Mucosa of descending colon (tissue), 3 donors: ENCODE data around the gene LMAN2L. TPM values are rescaled to one million over a fixed set of nuclear protein-coding genes. Genes with fewer than 3 reads are reported as not detected.

Experiments used
- ATAC-seq: fragments of 200-7000 bp; cut with Tn5 transposase; one replicate; pipeline ENCODE4 v1.9.1; 2020; ENCODE audit warnings: mild to moderate bottlenecking, moderate library complexity
- DNase-seq, 3 donors: peaks; one replicate each; pipeline ENCODE4 v3.0.0-alpha.2; 2020
- H3K36me3 ChIP-seq: fragments of 200-600 bp; one replicate; pipeline ENCODE4 v1.8.0; 2021; ENCODE audit warnings: low read depth, mild to moderate bottlenecking
- H3K4me1 ChIP-seq: fragments of 200-600 bp; one replicate; pipeline ENCODE4 v1.8.0; 2021; ENCODE audit warnings: low read depth, mild to moderate bottlenecking
- H3K4me3 ChIP-seq: fragments of 200-600 bp; one replicate; pipeline ENCODE4 v1.8.0; 2021; ENCODE audit warnings: mild to moderate bottlenecking
- H3K9me3 ChIP-seq: fragments of 200-600 bp; one replicate; pipeline ENCODE4 v1.8.0; 2021; ENCODE audit warnings: mild to moderate bottlenecking
- intact Hi-C, 2 donors: fragments of 100-400 bp; cut with DNase I in 1 of 2; cut with micrococcal nuclease in 1 of 2; formaldehyde crosslinking; loops; one replicate each; pipeline versions ENCODE4 v1.11.0 to v1.11.1; 2022; cut with DNase I, micrococcal nuclease
- total RNA-seq, 3 donors: library from RNA; stranded (reverse); fragmentation: NEBNext Ultra II Directional in 2 of 3; extraction: Animal tissue kit (Norgen Biotek cat#: 25700) in 2 of 3; gene quantifications; one replicate each; pipeline versions ENCODE4 v1.2.1 to v1.2.4, GENCODE V29; 2021 to 2023
- TF ChIP-seq, protein P1 (sequence below): fragments of 200-600 bp; IDR thresholded peaks from one replicate; pipeline ENCODE4 v1.8.0; 2022; ENCODE audit warnings: antibody characterized with exemption, mild to moderate bottlenecking
- donor health status: DM: no; HTN: no; CAD: no; lungs with moderate emphysema.
- donor health status: DM: no; HTN: no; CAD: no.
- donor health status: DM: no; HTN: yes; CAD: no.

Gene LMAN2L
- total RNA-seq, 3 donors from 2014 or later, result 11.2 to 21.0 (median 14.2) TPM

DNA sequence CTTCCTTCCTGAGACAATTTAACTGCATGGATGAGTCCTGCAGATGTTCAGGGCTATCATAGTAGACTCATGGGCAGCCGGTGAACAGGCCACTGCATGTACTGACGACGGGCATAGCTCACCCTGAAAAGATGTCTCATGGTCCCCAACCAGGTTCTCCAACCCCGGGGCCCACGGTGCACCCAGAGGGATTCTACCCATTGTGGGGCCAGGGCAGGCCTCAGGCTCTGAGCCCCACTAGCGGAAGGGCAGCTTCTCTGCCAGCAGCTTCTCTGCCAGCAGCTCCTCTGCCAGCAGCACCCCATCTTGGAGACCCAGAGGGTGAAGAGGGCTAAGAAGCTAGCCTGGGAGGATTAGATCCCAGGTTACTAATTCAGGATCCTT, 17.6 kb upstream of the LMAN2L start:
- H3K9me3 ChIP-seq, result no peaks in the 10 kb centered on the region

DNA sequence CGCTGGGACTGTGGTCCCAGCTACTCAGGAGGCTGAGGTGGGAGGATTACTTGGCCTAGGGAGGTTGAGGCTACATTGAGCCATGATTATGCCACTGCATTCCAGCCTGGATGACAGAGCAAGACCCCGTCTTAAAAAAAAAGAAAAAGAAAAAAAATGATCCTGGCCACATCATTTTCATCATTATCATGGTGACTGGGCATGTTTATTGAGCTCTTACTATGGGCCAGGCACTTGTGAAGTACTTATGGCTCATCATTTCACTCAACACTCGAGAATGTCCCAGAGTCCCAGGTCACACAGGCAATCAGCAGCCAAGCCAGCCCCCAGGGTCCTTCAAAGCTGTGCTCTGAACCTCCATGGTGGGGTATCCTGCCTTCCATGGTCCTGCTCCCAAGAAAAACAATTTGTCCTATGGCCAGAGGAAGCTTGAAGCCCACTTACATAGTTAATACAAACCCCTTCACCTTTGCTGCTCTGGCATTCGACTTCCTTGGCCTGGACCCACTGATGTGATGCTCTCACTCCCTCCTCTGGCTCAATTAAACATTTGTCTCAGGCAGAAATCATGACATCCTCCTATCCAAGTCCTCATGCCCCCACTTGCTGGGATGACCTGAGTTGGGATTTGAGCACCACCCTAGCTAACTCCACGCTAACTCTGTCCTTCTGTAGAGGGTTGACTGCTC, 17.1 kb upstream of the LMAN2L start:
- no peak for ATAC-seq
- H3K4me3 ChIP-seq, result no peak overlapping the region
- TF ChIP-seq, protein P1, sequence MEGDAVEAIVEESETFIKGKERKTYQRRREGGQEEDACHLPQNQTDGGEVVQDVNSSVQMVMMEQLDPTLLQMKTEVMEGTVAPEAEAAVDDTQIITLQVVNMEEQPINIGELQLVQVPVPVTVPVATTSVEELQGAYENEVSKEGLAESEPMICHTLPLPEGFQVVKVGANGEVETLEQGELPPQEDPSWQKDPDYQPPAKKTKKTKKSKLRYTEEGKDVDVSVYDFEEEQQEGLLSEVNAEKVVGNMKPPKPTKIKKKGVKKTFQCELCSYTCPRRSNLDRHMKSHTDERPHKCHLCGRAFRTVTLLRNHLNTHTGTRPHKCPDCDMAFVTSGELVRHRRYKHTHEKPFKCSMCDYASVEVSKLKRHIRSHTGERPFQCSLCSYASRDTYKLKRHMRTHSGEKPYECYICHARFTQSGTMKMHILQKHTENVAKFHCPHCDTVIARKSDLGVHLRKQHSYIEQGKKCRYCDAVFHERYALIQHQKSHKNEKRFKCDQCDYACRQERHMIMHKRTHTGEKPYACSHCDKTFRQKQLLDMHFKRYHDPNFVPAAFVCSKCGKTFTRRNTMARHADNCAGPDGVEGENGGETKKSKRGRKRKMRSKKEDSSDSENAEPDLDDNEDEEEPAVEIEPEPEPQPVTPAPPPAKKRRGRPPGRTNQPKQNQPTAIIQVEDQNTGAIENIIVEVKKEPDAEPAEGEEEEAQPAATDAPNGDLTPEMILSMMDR, result no peak
- peaks cover 9% of the 10 kb centered on the region for H3K4me1 ChIP-seq
- no peak for DNase-seq
- H3K36me3 ChIP-seq, result no peaks in the 10 kb centered on the region
- intact Hi-C loops, result no loop called here
- H3K9me3 ChIP-seq, result no peaks in the 10 kb centered on the region

More for the DNA sequence above, 17.6 kb upstream of the LMAN2L start:
- no peak for DNase-seq
- ATAC-seq, result no peak
- H3K36me3 ChIP-seq, result no peaks in the 10 kb centered on the region
- TF ChIP-seq, protein P1, result no peak
- H3K4me1 ChIP-seq, result peaks cover 9% of the 10 kb centered on the region
- H3K4me3 ChIP-seq, result no peak overlapping the region
- intact Hi-C loops, result no loop called here

DNA sequence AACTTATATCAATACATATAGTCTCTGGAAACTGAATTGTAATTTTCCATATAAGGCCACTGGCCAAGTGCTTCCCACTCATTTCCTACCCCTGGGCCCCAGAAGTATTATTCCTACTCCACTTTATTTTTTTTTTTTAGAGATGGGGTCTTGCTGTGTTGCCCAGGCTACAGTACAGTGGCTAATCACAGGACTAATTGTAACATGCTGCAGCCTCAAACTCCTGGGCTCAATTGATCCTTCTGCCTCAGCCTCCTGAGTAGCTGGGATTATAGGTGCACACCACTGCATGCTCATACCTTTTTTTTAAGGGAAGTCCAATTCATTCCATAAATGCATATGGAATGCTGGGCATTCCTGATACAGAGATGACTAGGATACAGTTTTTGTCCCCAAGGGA, 14.5 kb upstream of the LMAN2L start:
- Histone ChIP-seq H3K36me3 (no peaks in the 10 kb centered on the region), H3K4me1 (peaks cover 2% of the 10 kb centered on the region), H3K9me3 (no peaks in the 10 kb centered on the region), H3K4me3 (no peak overlapping the region)
- no peak for ATAC-seq
- intact Hi-C loops, result no loop called here
- no peak for DNase-seq
- TF ChIP-seq, protein P1, result no peak

DNA sequence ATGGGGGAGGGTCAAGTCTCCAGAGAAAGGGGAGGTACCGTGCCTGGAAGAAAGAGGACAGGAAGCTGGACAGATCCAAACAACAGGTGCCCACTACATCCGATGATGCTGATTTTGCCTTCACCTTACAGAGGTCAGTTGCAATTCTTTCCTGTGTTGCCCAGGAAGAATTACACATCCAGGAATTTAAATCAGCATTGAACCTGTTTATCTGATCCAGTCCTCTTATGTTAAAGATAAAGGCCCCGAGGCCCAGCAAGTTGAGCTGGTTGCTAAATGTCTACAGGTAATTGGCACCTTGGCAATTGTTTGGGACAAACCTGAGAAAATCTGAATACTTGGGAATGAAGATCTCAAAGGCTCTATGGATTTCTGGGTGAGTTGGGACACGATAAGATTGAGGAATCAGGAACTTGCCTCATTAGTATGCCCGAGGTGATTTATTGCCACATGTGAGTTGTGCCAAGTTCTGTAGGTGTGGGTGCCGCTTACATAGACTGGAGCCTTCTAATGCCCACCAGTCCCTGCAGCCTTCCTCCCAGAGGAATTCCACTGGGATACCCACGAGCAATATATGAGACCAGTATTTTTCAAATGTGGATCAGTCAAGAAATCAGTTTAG, 13.9 kb upstream of the LMAN2L start:
- Histone ChIP-seq H3K36me3 (no peaks in the 10 kb centered on the region), H3K4me1 (no peaks in the 10 kb centered on the region), H3K9me3 (no peaks in the 10 kb centered on the region), H3K4me3 (no peak overlapping the region)
- intact Hi-C loops, result no loop called here
- TF ChIP-seq, protein P1, result no peak
- DNase-seq, result no peak
- peak; percentile 48 for ATAC-seq

DNA sequence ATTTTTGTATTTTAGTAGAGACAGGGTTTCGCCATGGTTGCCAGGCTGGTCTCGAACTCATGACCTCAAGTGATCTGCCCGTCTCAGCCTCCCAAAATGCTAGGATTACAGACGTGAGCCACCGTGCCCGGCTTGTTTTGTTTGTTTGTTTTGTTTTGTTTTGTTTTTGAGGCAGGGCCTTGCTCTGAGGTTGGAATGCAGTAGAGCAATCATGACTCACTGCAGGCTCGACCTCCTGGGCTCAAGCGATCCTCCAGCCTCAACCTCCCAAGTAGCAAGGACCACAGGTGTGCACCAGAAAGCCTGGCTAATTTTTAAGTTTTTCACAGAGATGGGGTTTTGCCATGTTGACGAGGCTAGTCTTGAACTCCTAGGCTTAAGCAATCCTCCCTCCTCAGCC, 11.9 kb upstream of the LMAN2L start:
- TF ChIP-seq, protein P1, result no peak
- no peak overlapping the region for H3K4me3 ChIP-seq
- DNase-seq (no peak), ATAC-seq (no peak)
- intact Hi-C loops, result no loop called here
- H3K4me1 ChIP-seq, result no peaks in the 10 kb centered on the region
- no peaks in the 10 kb centered on the region for H3K9me3 ChIP-seq
- H3K36me3 ChIP-seq, result no peaks in the 10 kb centered on the region
